AG04450 (cell line): ENCODE measurements around the gene ACOT9. TPM values are rescaled to one million over a fixed set of nuclear protein-coding genes. Genes with fewer than 3 reads are reported as not detected.

Source experiments
- CTCF ChIA-PET: fragments of 300-600, 350-600 bp; formaldehyde crosslinking; extraction: SDS; loops from one replicate; lab custom pipeline; 2022; ENCODE audit warnings: antibody characterized with exemption, inconsistent platforms; lab: Charles Lee
- POLR2A ChIA-PET: fragments of 350-600 bp; formaldehyde crosslinking; extraction: SDS; loops from one replicate; lab custom pipeline; 2021; ENCODE audit warnings: antibody characterized with exemption, inconsistent platforms; lab: Yijun Ruan, JAX
- DNase-seq: peaks from one replicate; pipeline ENCODE4 v3.0.0-alpha.2; 2011; ENCODE audit warnings: low read depth, low spot score
- H3K27ac ChIP-seq: one replicate; pipeline ENCODE4 v1.5.1; 2012; ENCODE audit warnings: low read depth, low read length, control low read depth
- H3K27me3 ChIP-seq: one replicate; pipeline ENCODE4 v1.6.0; 2012; ENCODE audit warnings: low read length; ENCODE audit not compliant: control insufficient read depth, insufficient read depth
- H3K4me3 ChIP-seq: 2 replicates; pipeline ENCODE4 v1.5.1; 2011; ENCODE audit warnings: mild to moderate bottlenecking, low read depth, low read length, control low read depth
- H3K9me3 ChIP-seq: 2 replicates; pipeline ENCODE4 v1.5.1; 2012; ENCODE audit warnings: low read length; ENCODE audit not compliant: control insufficient read depth, insufficient read depth
- polyA minus RNA-seq: library from RNA; depleted of rRNA, polyadenylated mRNA; stranded (reverse); fragments of >200 nt; gene quantifications from 2 replicates; pipeline ENCODE4 v1.2.3, GENCODE V29; 2011; rRNA and poly(A)+ RNA removed
- polyA plus RNA-seq: library from polyadenylated mRNA; depleted of rRNA; stranded (reverse); fragments of >200 nt; gene quantifications from 2 replicates; pipeline ENCODE4 v1.2.3, GENCODE V29; 2011; rRNA removed
- TF ChIP-seq, protein P1 (sequence below): IDR thresholded peaks from 2 replicates; pipeline ENCODE4 v1.5.1; 2011; ENCODE audit warnings: low read depth, low read length, control low read depth, inconsistent platforms

ACOT9 gene, protein sequence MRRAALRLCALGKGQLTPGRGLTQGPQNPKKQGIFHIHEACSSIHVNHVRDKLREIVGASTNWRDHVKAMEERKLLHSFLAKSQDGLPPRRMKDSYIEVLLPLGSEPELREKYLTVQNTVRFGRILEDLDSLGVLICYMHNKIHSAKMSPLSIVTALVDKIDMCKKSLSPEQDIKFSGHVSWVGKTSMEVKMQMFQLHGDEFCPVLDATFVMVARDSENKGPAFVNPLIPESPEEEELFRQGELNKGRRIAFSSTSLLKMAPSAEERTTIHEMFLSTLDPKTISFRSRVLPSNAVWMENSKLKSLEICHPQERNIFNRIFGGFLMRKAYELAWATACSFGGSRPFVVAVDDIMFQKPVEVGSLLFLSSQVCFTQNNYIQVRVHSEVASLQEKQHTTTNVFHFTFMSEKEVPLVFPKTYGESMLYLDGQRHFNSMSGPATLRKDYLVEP
- 45.7 and 62.5 TPM in 2 replicates for polyA plus RNA-seq
- 24.4 and 36.0 TPM in 2 replicates for polyA minus RNA-seq

DNA sequence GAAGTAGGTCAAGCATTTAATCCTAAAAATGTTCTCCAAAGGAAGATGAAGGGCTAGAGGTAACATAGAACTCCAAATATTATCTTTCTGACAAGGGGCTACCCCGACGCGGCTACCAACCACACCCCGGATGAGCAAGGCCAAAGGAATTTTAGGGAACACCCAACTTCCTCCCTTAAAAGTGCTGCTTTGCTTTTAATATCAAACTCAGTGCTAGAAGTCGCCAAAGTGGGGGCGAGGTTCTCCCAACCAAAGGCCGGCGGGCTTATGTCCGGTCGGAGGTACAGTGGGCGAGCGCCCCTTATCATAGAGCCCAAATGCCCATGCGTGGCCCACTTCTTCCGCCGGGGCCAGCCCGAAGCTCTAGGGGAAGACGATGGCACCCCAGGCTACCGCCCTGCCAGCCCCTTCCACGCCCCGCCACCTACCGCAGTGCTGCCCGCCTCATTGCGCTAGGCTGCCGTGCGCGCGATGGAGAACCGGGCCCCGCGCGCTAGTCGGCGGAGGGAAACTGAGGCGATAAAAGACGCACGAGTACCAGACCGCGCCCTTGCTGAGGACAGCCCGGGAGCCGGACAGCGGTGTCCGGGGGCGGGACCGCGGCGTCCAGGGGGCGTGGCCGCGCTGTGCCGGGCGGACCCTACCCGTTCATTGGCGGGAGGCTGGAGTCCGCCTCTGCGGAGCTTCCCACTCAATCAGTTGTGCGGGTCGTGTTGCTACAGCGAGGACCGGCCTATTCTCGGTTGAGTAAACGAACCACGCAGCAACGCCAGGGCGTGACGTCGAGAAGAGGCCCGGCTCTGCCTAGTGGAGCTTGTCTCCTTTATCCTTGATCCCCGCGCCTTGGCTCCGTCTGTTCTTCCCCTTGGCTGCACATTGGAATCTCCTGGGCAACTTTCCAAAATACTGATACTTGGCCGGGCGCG, at the start of gene ACOT9:
TSS of gene ACOT9 (minus strand) at position 580 of the 926 bp plus-strand sequence. CDS start at position 448, 132 bp downstream.
- ChIA-PET CTCF (interaction anchor here (0.7 to 3.7 kb wide), 2 partner anchors 32 to 159 kb away, joined by 3 to 30 read pairs; no protein-coding TSS in a partner anchor), POLR2A (interaction anchor here (0.5 to 2.5 kb wide), 7 partner anchors 39 to 283 kb away, joined by 3 to 20 read pairs (median 7); partner anchors contain the start of gene SAT1)
- Histone ChIP-seq H3K4me3 (peak within 1 kb of the TSS; percentile 75), H3K27ac (peak within 1 kb of the TSS; percentile 87), H3K9me3 (no peaks in the 10 kb centered on the region), H3K27me3 (no peaks in the 10 kb centered on the region)
- peak; percentile 89 for DNase-seq
- TF ChIP-seq, protein P1, sequence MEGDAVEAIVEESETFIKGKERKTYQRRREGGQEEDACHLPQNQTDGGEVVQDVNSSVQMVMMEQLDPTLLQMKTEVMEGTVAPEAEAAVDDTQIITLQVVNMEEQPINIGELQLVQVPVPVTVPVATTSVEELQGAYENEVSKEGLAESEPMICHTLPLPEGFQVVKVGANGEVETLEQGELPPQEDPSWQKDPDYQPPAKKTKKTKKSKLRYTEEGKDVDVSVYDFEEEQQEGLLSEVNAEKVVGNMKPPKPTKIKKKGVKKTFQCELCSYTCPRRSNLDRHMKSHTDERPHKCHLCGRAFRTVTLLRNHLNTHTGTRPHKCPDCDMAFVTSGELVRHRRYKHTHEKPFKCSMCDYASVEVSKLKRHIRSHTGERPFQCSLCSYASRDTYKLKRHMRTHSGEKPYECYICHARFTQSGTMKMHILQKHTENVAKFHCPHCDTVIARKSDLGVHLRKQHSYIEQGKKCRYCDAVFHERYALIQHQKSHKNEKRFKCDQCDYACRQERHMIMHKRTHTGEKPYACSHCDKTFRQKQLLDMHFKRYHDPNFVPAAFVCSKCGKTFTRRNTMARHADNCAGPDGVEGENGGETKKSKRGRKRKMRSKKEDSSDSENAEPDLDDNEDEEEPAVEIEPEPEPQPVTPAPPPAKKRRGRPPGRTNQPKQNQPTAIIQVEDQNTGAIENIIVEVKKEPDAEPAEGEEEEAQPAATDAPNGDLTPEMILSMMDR, result no peak

DNA sequence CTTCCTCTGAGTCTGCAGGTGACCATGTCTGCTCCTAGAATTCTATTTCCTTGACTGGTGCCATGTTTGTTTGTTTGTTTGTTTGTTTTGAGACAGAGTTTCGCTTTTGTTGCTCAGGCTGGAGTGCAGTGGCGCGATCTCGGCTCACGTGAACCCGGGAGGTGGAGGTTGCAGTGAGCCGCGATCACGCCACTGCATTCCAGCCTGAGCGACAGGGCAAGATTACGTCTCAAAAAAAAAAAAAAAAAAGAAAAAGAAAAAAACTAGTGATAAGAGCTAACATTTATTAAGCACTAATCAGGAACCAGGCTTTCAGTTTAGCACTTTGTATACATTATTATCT, 47.0 kb upstream of the ACOT9 start:
- H3K4me3 ChIP-seq, result no peak overlapping the region
- no peaks in the 10 kb centered on the region for H3K27me3 ChIP-seq
- ChIA-PET POLR2A (interaction anchor here (0.7 kb wide), 1 partner anchor 236 kb away, joined by 8 read pairs; no protein-coding TSS in a partner anchor), CTCF (interaction anchor here (1.4 kb wide), 1 partner anchor 111 kb away, joined by 3 read pairs; no protein-coding TSS in a partner anchor)
- no peak for DNase-seq
- TF ChIP-seq, protein P1, result no peak
- no peak overlapping the region for H3K27ac ChIP-seq
- no peaks in the 10 kb centered on the region for H3K9me3 ChIP-seq

DNA sequence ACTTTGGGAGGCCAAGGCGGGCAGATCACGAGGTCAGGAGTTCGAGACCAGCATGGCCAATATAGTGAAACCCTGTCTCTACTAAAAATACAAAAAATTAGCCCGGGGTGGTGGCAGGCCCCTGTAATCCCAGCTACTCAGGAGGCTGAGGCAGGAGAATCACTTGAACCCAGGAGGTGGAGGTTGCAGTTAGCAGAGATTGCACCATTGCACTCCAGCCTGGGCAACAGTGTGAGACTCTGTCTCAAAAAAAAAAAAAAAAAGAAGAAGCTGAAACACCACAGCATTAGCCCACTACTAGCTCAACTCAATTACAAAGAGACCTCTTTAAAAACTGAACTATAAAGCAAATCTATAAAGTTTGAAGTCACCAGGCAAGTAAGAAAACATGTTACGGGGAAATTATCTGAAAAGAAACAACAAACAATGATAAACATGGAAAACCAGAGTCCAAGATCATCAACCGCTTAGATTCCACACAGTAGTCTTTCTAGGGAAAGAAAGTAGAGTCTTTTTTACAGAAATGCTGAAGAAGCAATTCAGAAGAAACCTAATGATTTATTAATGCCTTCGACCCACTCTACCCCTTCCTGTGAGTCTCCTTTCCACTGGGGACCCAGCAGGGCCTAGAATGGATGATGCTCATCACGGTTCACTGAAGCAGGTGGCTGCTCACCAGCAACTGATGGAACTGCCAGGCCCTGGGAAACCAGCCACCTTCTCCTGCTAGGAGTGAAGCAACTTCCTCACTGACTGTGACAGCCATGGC, 46.5 kb upstream of the ACOT9 start:
- Histone ChIP-seq H3K4me3 (no peak overlapping the region), H3K27me3 (no peaks in the 10 kb centered on the region), H3K9me3 (no peaks in the 10 kb centered on the region), H3K27ac (no peak overlapping the region)
- no peak for DNase-seq
- CTCF ChIA-PET, result interaction anchor here (1.4 kb wide), 1 partner anchor 112 kb away, joined by 3 read pairs; no protein-coding TSS in a partner anchor
- TF ChIP-seq, protein P1, result no peak
- POLR2A ChIA-PET, result no interaction called here

DNA sequence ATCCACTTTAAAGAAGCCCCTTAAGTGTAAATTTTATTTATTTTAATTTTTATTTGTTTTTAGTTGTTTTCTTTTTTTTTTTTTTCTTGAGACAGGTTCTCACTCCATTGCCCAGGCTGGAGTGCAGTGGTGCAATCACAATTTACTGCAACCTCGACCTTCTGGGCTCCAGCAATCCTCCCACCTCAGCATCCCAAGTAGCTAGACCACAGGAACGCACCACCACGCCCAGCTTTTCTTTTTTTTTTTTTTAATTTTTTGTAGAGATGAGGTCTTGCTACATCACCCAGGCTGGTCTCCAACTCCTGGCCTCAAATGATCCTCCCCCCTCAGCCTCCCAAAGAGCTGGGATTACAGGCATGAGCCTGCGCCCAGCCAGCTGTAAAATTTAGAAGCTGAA, 45.9 kb upstream of the ACOT9 start:
- ChIA-PET POLR2A (no interaction called here), CTCF (no interaction called here)

More for the DNA sequence above, 45.9 kb upstream of the ACOT9 start:
- Histone ChIP-seq H3K4me3 (no peak overlapping the region), H3K27me3 (no peaks in the 10 kb centered on the region), H3K27ac (no peak overlapping the region), H3K9me3 (no peaks in the 10 kb centered on the region)
- no peak for DNase-seq
- TF ChIP-seq, protein P1, result no peak
